Measurements from ENCODE around the gene LAMP5. TPM values are rescaled to one million over a fixed set of nuclear protein-coding genes. Genes with fewer than 3 reads are reported as not detected.

The LAMP5 gene
- total RNA-seq, 1 experiment from 2014 or later, result not detected

DNA sequence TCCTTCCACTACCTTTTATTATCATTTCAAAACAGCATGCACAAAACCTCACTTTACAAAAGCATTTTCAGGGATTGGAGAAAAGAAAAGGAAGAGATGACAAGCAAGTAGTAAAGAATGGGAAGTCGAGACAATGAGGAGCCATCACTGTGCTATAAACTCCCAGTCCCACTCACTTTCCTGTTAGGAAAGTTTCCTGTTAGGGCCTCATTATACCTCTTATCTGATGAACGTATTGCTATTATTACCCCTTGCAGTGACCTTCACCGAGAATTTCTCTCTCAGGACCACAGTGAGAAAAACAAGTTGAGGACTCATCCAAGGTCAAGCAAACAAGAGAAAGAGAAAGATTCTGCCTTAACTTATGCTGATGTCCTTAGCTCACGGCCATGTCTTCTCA lies 28.8 kb downstream of the LAMP5 start:
- Histone ChIP-seq H3K27ac (ENCODE audit: low read length) (no peak overlapping the region), H3K4me3 (ENCODE audit: low read length) (no peak overlapping the region), H3K27me3 (ENCODE audit: low read length) (no peaks in the 10 kb centered on the region), H3K36me3 (ENCODE audit: low read depth, low read length) (no peaks in the 10 kb centered on the region), H3K9me2 (replicated peaks; ENCODE audit: low read length) (no peaks in the 10 kb centered on the region), H3K9me3 (ENCODE audit: low read length) (no peaks in the 10 kb centered on the region), H4K20me1 (ENCODE audit: low read length) (no peaks in the 10 kb centered on the region), H3K9ac (ENCODE audit: low read length) (no peak overlapping the region), H3F3A (ENCODE audit: low read length, unreplicated experiment) (no peaks in the 10 kb centered on the region), H2AFZ (ENCODE audit: low read length) (no peak overlapping the region), H3K4me1 (ENCODE audit: insufficient read depth, low read length) (no peaks in the 10 kb centered on the region), H3K4me2 (ENCODE audit: low read length) (no peak overlapping the region), H3K79me2 (ENCODE audit: low read length) (no peaks in the 10 kb centered on the region)
- POLR2A ChIA-PET (ENCODE audit: unreplicated experiment), result no interaction called here
- CTCF ChIA-PET, result no interaction called here
- intact Hi-C loops (cut with micrococcal nuclease), result no loop called here
- TF ChIP-seq, protein P1, sequence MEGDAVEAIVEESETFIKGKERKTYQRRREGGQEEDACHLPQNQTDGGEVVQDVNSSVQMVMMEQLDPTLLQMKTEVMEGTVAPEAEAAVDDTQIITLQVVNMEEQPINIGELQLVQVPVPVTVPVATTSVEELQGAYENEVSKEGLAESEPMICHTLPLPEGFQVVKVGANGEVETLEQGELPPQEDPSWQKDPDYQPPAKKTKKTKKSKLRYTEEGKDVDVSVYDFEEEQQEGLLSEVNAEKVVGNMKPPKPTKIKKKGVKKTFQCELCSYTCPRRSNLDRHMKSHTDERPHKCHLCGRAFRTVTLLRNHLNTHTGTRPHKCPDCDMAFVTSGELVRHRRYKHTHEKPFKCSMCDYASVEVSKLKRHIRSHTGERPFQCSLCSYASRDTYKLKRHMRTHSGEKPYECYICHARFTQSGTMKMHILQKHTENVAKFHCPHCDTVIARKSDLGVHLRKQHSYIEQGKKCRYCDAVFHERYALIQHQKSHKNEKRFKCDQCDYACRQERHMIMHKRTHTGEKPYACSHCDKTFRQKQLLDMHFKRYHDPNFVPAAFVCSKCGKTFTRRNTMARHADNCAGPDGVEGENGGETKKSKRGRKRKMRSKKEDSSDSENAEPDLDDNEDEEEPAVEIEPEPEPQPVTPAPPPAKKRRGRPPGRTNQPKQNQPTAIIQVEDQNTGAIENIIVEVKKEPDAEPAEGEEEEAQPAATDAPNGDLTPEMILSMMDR (conservative IDR thresholded peaks at IDR 0.05; ENCODE audit: low read depth, low read length), result no peak
- TF ChIP-seq EZH2 (IDR thresholded peaks at IDR 0.05; ENCODE audit: low read length, unreplicated experiment) (no peak), EZH2phosphoT487 (IDR thresholded peaks at IDR 0.05; ENCODE audit: borderline replicate concordance, low read length) (no peak)
- DNase-seq (no peak), ATAC-seq (no peak)
- no TSS peak for BruUV-seq (replicated peaks)

DNA sequence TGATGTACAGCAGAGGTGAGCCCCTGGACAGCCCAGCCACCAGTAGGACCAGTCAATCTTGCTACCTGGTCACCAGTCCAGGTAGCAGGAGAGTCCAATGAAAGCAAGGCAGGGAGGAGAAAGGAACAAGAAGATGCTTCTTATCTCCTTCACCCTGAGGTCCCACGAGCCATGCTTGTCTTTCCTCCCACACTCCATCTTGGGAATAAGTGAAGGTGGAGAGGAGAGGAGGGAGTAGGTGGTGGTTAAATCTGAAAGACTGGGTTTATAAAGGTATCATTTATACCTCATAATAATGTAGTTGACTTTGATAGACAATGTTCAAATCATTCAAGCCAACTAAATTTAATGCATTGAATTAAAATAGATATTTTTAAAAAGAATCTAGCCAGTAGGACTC lies 35.9 kb downstream of the LAMP5 start:
- H3K4me3 ChIP-seq (ENCODE audit: low read length), result no peak overlapping the region
- H3K9ac ChIP-seq (ENCODE audit: low read length), result no peak overlapping the region
- H4K20me1 ChIP-seq (ENCODE audit: low read length), result no peaks in the 10 kb centered on the region
- H3K4me1 ChIP-seq (ENCODE audit: insufficient read depth, low read length), result peaks cover 18% of the 10 kb centered on the region
- no peak for TF ChIP-seq EZH2phosphoT487 (IDR thresholded peaks at IDR 0.05; ENCODE audit: borderline replicate concordance, low read length)
- no peaks in the 10 kb centered on the region for H3K27me3 ChIP-seq (ENCODE audit: low read length)
- ATAC-seq (no peak), DNase-seq (no peak)
- CTCF ChIA-PET, result no interaction called here
- no peak overlapping the region for H3K27ac ChIP-seq (ENCODE audit: low read length)
- no peaks in the 10 kb centered on the region for H3F3A ChIP-seq (ENCODE audit: low read length, unreplicated experiment)
- H3K9me2 ChIP-seq (replicated peaks; ENCODE audit: low read length), result no peaks in the 10 kb centered on the region
- H3K9me3 ChIP-seq (ENCODE audit: low read length), result no peaks in the 10 kb centered on the region
- BruUV-seq (replicated peaks), result no TSS peak
- intact Hi-C loops (cut with micrococcal nuclease), result no loop called here
- no peaks in the 10 kb centered on the region for H3K36me3 ChIP-seq (ENCODE audit: low read depth, low read length)
- H3K79me2 ChIP-seq (ENCODE audit: low read length), result no peaks in the 10 kb centered on the region
- no peak overlapping the region for H3K4me2 ChIP-seq (ENCODE audit: low read length)
- no peak overlapping the region for H2AFZ ChIP-seq (ENCODE audit: low read length)
- POLR2A ChIA-PET (ENCODE audit: unreplicated experiment), result no interaction called here

DNA sequence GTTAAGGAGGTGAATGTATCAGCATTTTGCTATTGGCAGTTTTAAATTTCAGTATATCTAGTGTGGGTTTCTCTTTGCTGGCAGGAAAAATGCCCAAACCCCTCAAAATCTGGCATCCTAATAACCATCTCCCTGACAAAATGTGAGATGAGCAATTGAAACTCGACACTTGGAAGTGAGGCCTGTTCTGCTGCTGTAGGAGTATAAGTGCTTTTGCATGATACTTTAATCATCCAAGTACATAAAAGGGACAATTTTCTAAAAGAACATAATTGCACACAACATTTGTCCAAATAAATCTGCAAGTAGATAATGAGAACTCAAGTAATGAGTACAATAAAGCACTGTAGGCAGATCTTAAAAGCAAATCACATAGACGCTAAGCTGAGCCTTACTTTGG lies 36.5 kb downstream of the LAMP5 start:
- Histone ChIP-seq H3K4me3 (ENCODE audit: low read length) (no peak overlapping the region), H3K9ac (ENCODE audit: low read length) (no peak overlapping the region), H3K9me3 (ENCODE audit: low read length) (no peaks in the 10 kb centered on the region), H3K4me2 (ENCODE audit: low read length) (no peak overlapping the region), H3K4me1 (ENCODE audit: insufficient read depth, low read length) (peaks cover 22% of the 10 kb centered on the region), H3K9me2 (replicated peaks; ENCODE audit: low read length) (no peaks in the 10 kb centered on the region), H3K27ac (ENCODE audit: low read length) (no peak overlapping the region), H3K36me3 (ENCODE audit: low read depth, low read length) (no peaks in the 10 kb centered on the region), H2AFZ (ENCODE audit: low read length) (no peak overlapping the region), H3K27me3 (ENCODE audit: low read length) (no peaks in the 10 kb centered on the region), H4K20me1 (ENCODE audit: low read length) (no peaks in the 10 kb centered on the region), H3K79me2 (ENCODE audit: low read length) (no peaks in the 10 kb centered on the region), H3F3A (ENCODE audit: low read length, unreplicated experiment) (no peaks in the 10 kb centered on the region)
- no peak for TF ChIP-seq EZH2phosphoT487 (IDR thresholded peaks at IDR 0.05; ENCODE audit: borderline replicate concordance, low read length)
- TF ChIP-seq, protein P1 (conservative IDR thresholded peaks at IDR 0.05; ENCODE audit: low read depth, low read length), result no peak
- TF ChIP-seq EZH2 (IDR thresholded peaks at IDR 0.05; ENCODE audit: low read length, unreplicated experiment), result no peak
- ChIA-PET CTCF (no interaction called here), POLR2A (ENCODE audit: unreplicated experiment) (no interaction called here)
- DNase-seq (no peak), ATAC-seq (no peak)
- no TSS peak for BruUV-seq (replicated peaks)
- intact Hi-C loops (cut with micrococcal nuclease), result no loop called here

All from PC-3 (cell line).